GM21423 (cell line): Measurements from ENCODE around the gene HMGCLL1.

Experiments
- ATAC-seq: cut with Tn5 transposase; IDR thresholded peaks from one replicate; pipeline ENCODE4 v1.9.1; 2021; ENCODE audit warnings: mild to moderate bottlenecking, moderate library complexity; ENCODE audit not compliant: unreplicated experiment

HMGCLL1 gene

GRCh38 chr6:55447891-55448290 is 131.1 kb downstream of the HMGCLL1 start:
- no peak for ATAC-seq

- no peak for ATAC-seq
These were observed 133.3 kb downstream of the HMGCLL1 start for GRCh38 chr6:55445648-55446204.

DNA sequence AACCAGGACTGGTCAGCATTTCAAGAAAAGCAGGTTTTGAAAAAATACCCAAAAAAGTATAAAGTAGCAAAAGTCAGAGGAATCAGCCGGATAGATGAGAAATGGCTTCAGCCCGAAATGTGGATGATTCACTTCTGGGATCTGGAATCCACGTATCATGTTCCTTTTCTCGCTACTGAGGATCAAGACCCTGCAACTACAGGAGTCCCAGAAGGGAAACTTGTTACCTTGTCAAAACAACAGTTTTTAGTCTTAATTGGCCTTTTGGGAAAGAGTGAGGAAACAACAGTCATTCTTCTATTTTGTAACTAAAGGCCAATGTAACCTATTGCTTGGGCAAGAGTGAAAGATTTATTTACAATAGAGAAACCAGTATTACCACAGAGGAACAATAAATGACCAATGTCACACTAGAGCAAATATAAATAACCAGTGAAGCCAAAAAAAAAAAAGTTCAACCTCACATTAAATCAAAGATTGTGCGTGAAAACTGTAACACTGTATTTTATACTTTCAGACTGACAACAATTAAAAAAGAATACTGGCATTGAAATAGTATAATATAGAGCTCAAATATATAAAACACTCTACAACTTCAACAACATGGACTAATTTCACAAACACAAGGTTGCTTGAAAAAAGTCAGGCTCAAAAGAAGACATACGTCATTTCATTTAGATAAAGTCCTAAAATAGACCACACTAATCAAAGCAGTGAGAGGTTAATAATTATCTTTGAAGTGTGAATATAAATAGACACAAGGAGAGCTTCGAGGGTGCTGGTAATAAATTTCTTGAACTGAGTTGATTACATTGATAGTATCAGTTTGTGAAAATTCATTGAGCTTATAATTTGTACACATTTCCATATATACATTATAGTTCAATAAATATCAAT is 135.5 kb downstream of the HMGCLL1 start:
- ATAC-seq: no peak

DNA sequence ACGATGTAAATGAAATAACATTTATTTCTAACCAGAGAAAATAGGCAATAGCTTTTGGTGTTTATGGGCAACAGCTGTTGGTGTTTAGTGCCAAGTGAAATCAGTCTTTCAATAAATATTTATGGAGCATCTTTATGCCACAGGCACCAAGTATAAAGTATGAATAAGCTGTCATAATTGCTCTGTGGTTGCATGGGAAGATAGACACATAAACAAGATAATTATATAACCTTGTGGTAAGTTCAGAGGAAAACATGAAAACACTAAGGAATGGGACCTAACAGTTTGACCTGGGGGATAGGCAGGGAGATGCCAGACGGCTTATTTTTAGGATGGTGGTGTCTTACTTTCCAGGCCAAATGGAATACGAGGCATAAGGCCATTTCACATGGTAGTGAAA is 140.8 kb downstream of the HMGCLL1 start:
- ATAC-seq: no peak

- ATAC-seq: no peak
These were observed 141.9 kb downstream of the HMGCLL1 start for GRCh38 chr6:55437141-55437540.

DNA sequence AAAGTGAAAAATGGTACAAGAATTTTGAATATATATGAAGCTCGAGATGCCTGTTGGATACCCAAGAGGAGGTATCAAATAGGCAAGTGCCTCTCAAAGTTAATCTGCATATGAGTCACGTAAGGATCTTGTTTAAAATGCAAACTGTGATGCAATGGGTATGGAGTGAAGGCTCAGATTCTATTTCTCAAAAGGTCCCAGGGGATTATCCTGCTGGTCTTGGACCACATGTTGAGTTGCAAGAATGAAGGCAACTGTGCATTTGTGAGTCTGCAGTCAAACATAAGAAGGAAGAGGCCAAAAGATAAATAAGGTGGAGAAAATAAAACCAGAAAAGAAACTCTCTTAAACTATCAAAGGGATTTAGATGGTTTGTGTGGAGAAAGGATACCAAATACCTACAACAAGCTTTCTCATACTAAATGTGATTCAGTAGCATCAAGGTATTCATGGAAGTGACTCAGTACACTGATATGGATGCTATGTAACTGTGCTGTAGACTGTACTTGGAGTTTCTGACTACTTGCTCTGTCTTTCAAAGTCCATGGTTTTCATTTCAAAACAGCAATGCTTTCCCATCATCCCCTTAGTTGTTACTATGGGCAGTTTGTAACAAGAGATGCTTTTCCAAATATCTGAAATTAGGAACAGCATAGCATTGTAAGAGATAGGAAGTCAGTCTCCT is 145.4 kb downstream of the HMGCLL1 start:
- ATAC-seq: no peak

DNA sequence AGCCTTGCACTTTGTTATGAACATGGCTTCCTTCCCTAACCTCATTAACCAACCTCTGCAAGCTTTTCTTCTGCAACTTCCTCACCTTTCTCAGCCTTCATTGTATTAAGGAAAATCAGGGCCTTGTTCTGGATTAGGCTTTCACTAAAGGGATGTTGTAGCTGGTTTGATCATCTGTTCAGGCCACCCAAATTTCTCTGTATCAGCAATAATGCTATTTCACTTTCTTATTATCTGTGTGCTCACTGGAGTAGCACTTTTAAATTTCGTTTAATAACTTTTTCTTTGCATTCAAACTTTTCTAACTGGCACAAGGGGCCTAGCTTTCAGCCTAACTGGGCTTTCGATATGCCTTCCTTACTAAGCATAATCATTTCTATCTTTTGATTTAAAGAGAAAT is 155.1 kb downstream of the HMGCLL1 start:
- ATAC-seq: no peak

GRCh38 chr6:55410674-55411073 is 168.3 kb downstream of the HMGCLL1 start:
- ATAC-seq: no peak

DNA sequence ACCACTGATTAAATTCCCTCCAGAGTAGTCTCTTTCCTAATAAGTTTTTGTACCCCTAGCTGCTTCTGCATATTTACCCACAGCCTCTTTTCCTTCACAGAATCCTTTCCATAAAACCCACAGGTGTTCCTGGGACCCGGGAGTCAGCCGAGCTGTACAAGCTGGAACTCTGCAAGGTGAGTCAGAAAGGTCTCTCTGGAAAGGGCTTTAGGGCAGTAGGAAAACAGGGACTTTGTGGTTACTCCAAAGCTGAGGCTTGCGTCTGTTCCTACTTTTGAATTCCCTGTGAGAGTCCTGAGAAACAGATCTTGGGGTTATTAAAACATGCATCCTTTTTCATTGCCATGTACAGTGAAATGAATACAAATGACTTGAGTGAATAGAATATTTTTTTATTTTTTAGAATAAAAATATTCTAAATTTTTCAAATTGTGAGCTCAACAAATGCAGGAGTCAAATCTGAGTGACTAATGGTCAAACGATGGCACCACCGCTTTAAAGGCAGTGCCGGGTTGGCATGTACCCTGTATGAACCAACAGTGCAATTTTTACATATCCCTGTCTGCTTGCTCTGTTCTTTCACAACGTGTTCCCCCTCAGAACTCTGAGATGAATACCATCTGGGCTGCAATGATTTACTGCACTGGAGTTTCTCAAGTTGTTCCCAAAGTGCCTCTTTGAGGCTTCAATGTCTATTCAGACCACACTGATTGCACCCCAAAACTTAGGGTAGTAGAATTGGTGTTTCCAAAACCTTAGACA is 173.3 kb downstream of the HMGCLL1 start:
- ATAC-seq: no peak

- ATAC-seq: no peak
These were observed 179.6 kb downstream of the HMGCLL1 start for GRCh38 chr6:55399351-55399750.

DNA sequence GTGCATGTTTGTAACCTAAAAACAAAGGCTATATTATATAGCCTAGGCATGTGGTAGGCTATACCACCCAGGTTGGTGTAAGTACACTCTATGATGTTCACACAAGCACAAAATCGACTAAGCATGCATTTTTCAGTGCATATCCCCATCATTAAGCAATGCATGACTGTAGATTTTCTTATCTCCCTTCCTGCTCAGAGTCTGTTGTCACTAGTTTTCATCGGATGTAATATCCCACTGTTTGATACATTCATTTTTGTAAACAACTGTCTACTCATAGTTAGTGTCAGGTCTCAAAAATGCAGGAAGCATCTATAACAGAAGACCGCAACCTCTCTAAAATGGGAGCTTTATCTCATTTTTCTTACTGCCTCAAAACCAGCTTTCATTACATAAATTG is 181.0 kb downstream of the HMGCLL1 start:
- ATAC-seq: no peak

- ATAC-seq: no peak
These were observed 183.1 kb downstream of the HMGCLL1 start for GRCh38 chr6:55395871-55396270.

DNA sequence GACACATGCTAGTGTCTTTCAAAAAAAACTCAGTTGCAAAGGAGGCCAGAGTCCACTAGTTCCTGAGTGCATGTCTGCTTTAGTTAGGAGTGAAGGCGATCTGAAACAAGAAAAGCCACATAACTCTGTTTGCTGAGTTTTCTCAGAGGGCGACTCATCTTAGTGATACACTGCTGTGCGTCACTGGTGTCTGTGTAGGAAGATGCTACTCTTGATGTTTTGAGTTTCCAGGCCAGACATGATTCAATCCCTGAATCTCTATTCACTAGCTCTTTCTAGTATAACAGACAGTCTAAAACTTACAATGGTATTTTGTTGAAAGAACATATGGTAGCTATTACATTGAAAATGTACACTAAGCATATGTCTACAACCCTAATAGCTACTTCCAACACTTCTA is 190.8 kb downstream of the HMGCLL1 start:
- ATAC-seq: no peak
